ENCODE data around the gene CLPTM1L. TPM values are rescaled to one million over a fixed set of nuclear protein-coding genes. Genes with fewer than 3 reads are reported as not detected.

The CLPTM1L gene
- total RNA-seq, 2 donors from 2014 or later = 68.0 to 89.4 TPM

GRCh38 chr5:1371218-1371971 lies 26.5 kb upstream of the CLPTM1L start:
- no peak for DNase-seq
- no peak overlapping the region for H3K4me3 ChIP-seq (ENCODE audit: low read length)
- Mint-ChIP-seq H3K27ac (no peak overlapping the region), H3K9me3 (no peaks in the 10 kb centered on the region), H3K36me3 (ENCODE audit: low read depth) (no peaks in the 10 kb centered on the region), H3K4me1 (no peaks in the 10 kb centered on the region), H3K4me3 (no peak overlapping the region), H3K27me3 (ENCODE audit: insufficient read depth) (peaks cover 8% of the 10 kb centered on the region)
- no peak overlapping the region for H3K9ac ChIP-seq (ENCODE audit: extremely low read depth, low read length, poor library complexity, severe bottlenecking)
- no peaks in the 10 kb centered on the region for H3K9me3 ChIP-seq (ENCODE audit: control insufficient read depth, low read length)
- WGBS, 2 experiments (ENCODE audit: insufficient coverage in 1 of 2, insufficient read length in 1 of 2) = 91 to 92% methylated on average over 12 to 13 of the region's 13 CpGs
- H3K36me3 ChIP-seq (ENCODE audit: control insufficient read depth, insufficient read depth, low read length) = no peaks in the 10 kb centered on the region
- no peaks in the 10 kb centered on the region for H3K4me1 ChIP-seq (ENCODE audit: control insufficient read depth, insufficient read depth, low read length)
- H3K27ac ChIP-seq (ENCODE audit: low read depth, low read length) = no peak overlapping the region
- no peak for TF ChIP-seq CTCF (conservative IDR thresholded peaks at IDR 0.05)
- H3K27me3 ChIP-seq (ENCODE audit: control insufficient read depth, insufficient read depth, low read length, poor library complexity, severe bottlenecking) = peaks cover 12% of the 10 kb centered on the region

- Histone ChIP-seq H3K4me1 (ENCODE audit: control insufficient read depth, insufficient read depth, low read length) (no peaks in the 10 kb centered on the region), H3K9ac (ENCODE audit: extremely low read depth, low read length, poor library complexity, severe bottlenecking) (no peak overlapping the region), H3K36me3 (ENCODE audit: control insufficient read depth, insufficient read depth, low read length) (no peaks in the 10 kb centered on the region), H3K9me3 (ENCODE audit: control insufficient read depth, low read length) (no peaks in the 10 kb centered on the region), H3K27ac (ENCODE audit: low read depth, low read length) (no peak overlapping the region), H3K4me3 (ENCODE audit: low read length) (no peak overlapping the region), H3K27me3 (ENCODE audit: control insufficient read depth, insufficient read depth, low read length, poor library complexity, severe bottlenecking) (peaks cover 6% of the 10 kb centered on the region)
- H3K4me3 Mint-ChIP-seq = no peak overlapping the region
- no peak for DNase-seq
- 85 to 90% methylated on average over 3 to 7 of the region's 7 CpGs for WGBS, 2 experiments (ENCODE audit: insufficient coverage in 1 of 2, insufficient read length in 1 of 2)
- peaks cover 8% of the 10 kb centered on the region for H3K27me3 Mint-ChIP-seq (ENCODE audit: insufficient read depth)
- no peaks in the 10 kb centered on the region for H3K9me3 Mint-ChIP-seq
- H3K4me1 Mint-ChIP-seq = no peaks in the 10 kb centered on the region
- H3K27ac Mint-ChIP-seq = no peak overlapping the region
- TF ChIP-seq CTCF (conservative IDR thresholded peaks at IDR 0.05) = no peak
- H3K36me3 Mint-ChIP-seq (ENCODE audit: low read depth) = no peaks in the 10 kb centered on the region
Observed at GRCh38 chr5:1370006-1370405, 25.1 kb upstream of the CLPTM1L start.

- Histone ChIP-seq H3K4me3 (ENCODE audit: low read length) (no peak overlapping the region), H3K27me3 (ENCODE audit: control insufficient read depth, insufficient read depth, low read length, poor library complexity, severe bottlenecking) (peaks cover 10% of the 10 kb centered on the region), H3K36me3 (ENCODE audit: control insufficient read depth, insufficient read depth, low read length) (no peaks in the 10 kb centered on the region), H3K9me3 (ENCODE audit: control insufficient read depth, low read length) (no peaks in the 10 kb centered on the region), H3K27ac (ENCODE audit: low read depth, low read length) (no peak overlapping the region), H3K4me1 (ENCODE audit: control insufficient read depth, insufficient read depth, low read length) (no peaks in the 10 kb centered on the region), H3K9ac (ENCODE audit: extremely low read depth, low read length, poor library complexity, severe bottlenecking) (no peak overlapping the region)
- no peak for TF ChIP-seq CTCF (conservative IDR thresholded peaks at IDR 0.05)
- Mint-ChIP-seq H3K9me3 (no peaks in the 10 kb centered on the region), H3K27ac (no peak overlapping the region), H3K4me1 (no peaks in the 10 kb centered on the region), H3K36me3 (ENCODE audit: low read depth) (no peaks in the 10 kb centered on the region), H3K4me3 (no peak overlapping the region), H3K27me3 (ENCODE audit: insufficient read depth) (peaks cover 1% of the 10 kb centered on the region)
- DNase-seq = no peak
- 84 to 96% methylated on average over 4 of the region's 4 CpGs for WGBS, 2 experiments (ENCODE audit: insufficient coverage in 1 of 2, insufficient read length in 1 of 2)
Observed at GRCh38 chr5:1368756-1369155, 23.9 kb upstream of the CLPTM1L start.

Measured in endodermal cell (in vitro differentiated cells).